GM18951 (cell line): ENCODE measurements around the gene PDE1C.

Experiments
- POLR2A ChIP-seq: IDR thresholded peaks from 4 replicates; pipeline ENCODE4 v1.6.1; 2011; ENCODE audit warnings: mild to moderate bottlenecking; ENCODE audit not compliant: insufficient read length, insufficient read depth; ENCODE audit errors: extremely low read depth
- in situ Hi-C: fragments of 300-500 bp; cut with MboI; formaldehyde crosslinking; loops from one replicate; pipeline ENCODE4 v1.12.0; 2022; ENCODE audit warnings: low sequenced_read_pairs, mixed read lengths, inconsistent platforms; ENCODE audit not compliant: unreplicated experiment

The PDE1C gene

GRCh38 chr7:31816810-31817209 is 253.4 kb downstream of the PDE1C start:
- TF ChIP-seq POLR2A, result no peak
- in situ Hi-C loops, result no loop called here

GRCh38 chr7:31815796-31816195 is 254.4 kb downstream of the PDE1C start:
- in situ Hi-C loops, result no loop called here
- TF ChIP-seq POLR2A, result no peak

- no peak for TF ChIP-seq POLR2A
- in situ Hi-C loops, result no loop called here
These were observed 256.0 kb downstream of the PDE1C start for GRCh38 chr7:31814187-31814586.

- TF ChIP-seq POLR2A, result no peak
- in situ Hi-C loops, result no loop called here
These were observed 258.4 kb downstream of the PDE1C start for GRCh38 chr7:31811650-31812461.

- in situ Hi-C loops, result no loop called here
These were observed 264.9 kb downstream of the PDE1C start for GRCh38 chr7:31805209-31805818.

GRCh38 chr7:31796375-31796774 is 273.8 kb downstream of the PDE1C start:
- in situ Hi-C loops, result no loop called here
- TF ChIP-seq POLR2A, result no peak

More at GRCh38 chr7:31805209-31805818, 264.9 kb downstream of the PDE1C start:
- no peak for TF ChIP-seq POLR2A

- TF ChIP-seq POLR2A, result no peak
- in situ Hi-C loops, result no loop called here
These were observed 275.3 kb downstream of the PDE1C start for GRCh38 chr7:31794851-31795344.

GRCh38 chr7:31791881-31792280 is 278.3 kb downstream of the PDE1C start:
- no peak for TF ChIP-seq POLR2A
- in situ Hi-C loops, result no loop called here

- in situ Hi-C loops, result no loop called here
- TF ChIP-seq POLR2A, result no peak
These were observed 281.1 kb downstream of the PDE1C start for GRCh38 chr7:31788883-31789680.

- no peak for TF ChIP-seq POLR2A
- in situ Hi-C loops, result no loop called here
These were observed 281.8 kb downstream of the PDE1C start for GRCh38 chr7:31788445-31788844.

GRCh38 chr7:31786326-31786725 is 283.9 kb downstream of the PDE1C start:
- no peak for TF ChIP-seq POLR2A
- in situ Hi-C loops, result no loop called here

GRCh38 chr7:31785101-31785500 is 285.1 kb downstream of the PDE1C start:
- TF ChIP-seq POLR2A, result no peak
- in situ Hi-C loops, result no loop called here

- in situ Hi-C loops, result no loop called here
- TF ChIP-seq POLR2A, result no peak
These were observed 287.0 kb downstream of the PDE1C start for GRCh38 chr7:31783221-31783620.
